Tibial artery (tissue), 4 donors: ENCODE data around the gene TUBB2B.
"Not testable (repeated sequence)": the region's sequence is repeated elsewhere in the genome, so short reads cannot be mapped to it uniquely, and the experiment has no call there.

Experiments used
- DNase-seq, 2 donors: peaks; one replicate each; pipeline ENCODE4 v3.0.0-alpha.2; 2019
- H3K27ac ChIP-seq, 2 donors: fragments of 200-600 bp; sonication (generic) in 1 of 2; 1 replicate in 1 of 2; 2 replicates in 1 of 2; pipeline ENCODE4 v1.5.1; 2018 to 2019; ENCODE audit warnings: mild to moderate bottlenecking in 1 of 2
- H3K27me3 ChIP-seq, 2 donors: fragments of 200-600 bp; sonication (generic) in 1 of 2; one replicate each; pipeline versions ENCODE4 v1.5.1 to v1.6.0; 2016 to 2019
- H3K36me3 ChIP-seq, 3 donors: fragments of 200-600 bp; sonication (generic) in 2 of 3; one replicate each; pipeline ENCODE4 v1.5.1; 2016 to 2019; ENCODE audit warnings: mild to moderate bottlenecking in 2 of 3
- H3K4me1 ChIP-seq, 4 donors: fragments of 200-600 bp; sonication (generic) in 2 of 4; 1 replicate in 3 of 4; 2 replicates in 1 of 4; pipeline ENCODE4 v1.5.1; 2016 to 2019
- H3K4me3 ChIP-seq, 2 donors: fragments of 200-600 bp; sonication (generic) in 1 of 2; 1 replicate in 1 of 2; 2 replicates in 1 of 2; pipeline ENCODE4 v1.5.1; 2018 to 2019; ENCODE audit warnings: mild to moderate bottlenecking in 2 of 2
- H3K9me3 ChIP-seq, 3 donors: fragments of 200-600 bp; sonication (generic) in 1 of 3; one replicate each; pipeline ENCODE4 v1.5.1; 2016 to 2019
- CTCF ChIP-seq, 2 experiments: fragments of 200-600 bp in 1 of 2; fragments of 450-650 bp in 1 of 2; IDR thresholded peaks; one replicate each; pipeline ENCODE4 v1.5.1; 2017 to 2019; ENCODE audit warnings: antibody characterized with exemption in 2 of 2, mild to moderate bottlenecking in 1 of 2, moderate library complexity in 1 of 2
- intact Hi-C: fragments of 100-400 bp; cut with DNase I; formaldehyde crosslinking; loops from one replicate; pipeline ENCODE4 v1.15.0; 2023; ENCODE audit warnings: low total_unique reads

TUBB2B gene

GRCh38 chr6:3195420-3195694 is 32.1 kb downstream of the TUBB2B start:
- Histone ChIP-seq H3K27me3 (no peaks in the 10 kb centered on the region), H3K9me3 (no peaks in the 10 kb centered on the region), H3K4me3 (no peak overlapping the region), H3K27ac (no peak overlapping the region), H3K4me1 (peaks cover 0 to 6% (median 0%) of the 10 kb centered on the region in 4 donors), H3K36me3 (no peaks in the 10 kb centered on the region)
- no peak for TF ChIP-seq CTCF (IDR thresholded peaks at IDR 0.05)
- intact Hi-C loops: no loop called here
- no peak for DNase-seq

- Histone ChIP-seq H3K4me3 (no peak overlapping the region), H3K4me1 (peaks cover 0 to 6% (median 0%) of the 10 kb centered on the region in 4 donors), H3K36me3 (no peaks in the 10 kb centered on the region), H3K9me3 (no peaks in the 10 kb centered on the region), H3K27ac (no peak overlapping the region), H3K27me3 (no peaks in the 10 kb centered on the region)
- intact Hi-C loops: no loop called here
- DNase-seq: no peak
- no peak for TF ChIP-seq CTCF (IDR thresholded peaks at IDR 0.05)
These were observed 32.7 kb downstream of the TUBB2B start for GRCh38 chr6:3194535-3195419.

- DNase-seq: no peak
- no peak for TF ChIP-seq CTCF (IDR thresholded peaks at IDR 0.05)
- H3K4me3 ChIP-seq: no peak overlapping the region
- peaks cover 0 to 6% (median 0%) of the 10 kb centered on the region in 4 donors for H3K4me1 ChIP-seq
- H3K9me3 ChIP-seq: no peaks in the 10 kb centered on the region
- no peaks in the 10 kb centered on the region for H3K27me3 ChIP-seq
- H3K36me3 ChIP-seq: no peaks in the 10 kb centered on the region
- intact Hi-C loops: no loop called here
- H3K27ac ChIP-seq: no peak overlapping the region
These were observed 34.2 kb downstream of the TUBB2B start for GRCh38 chr6:3193102-3193849.

- no peak for TF ChIP-seq CTCF (IDR thresholded peaks at IDR 0.05)
- Histone ChIP-seq H3K27ac (no peak overlapping the region), H3K4me1 (peaks cover 0 to 6% (median 0%) of the 10 kb centered on the region in 4 donors), H3K36me3 (no peaks in the 10 kb centered on the region), H3K27me3 (no peaks in the 10 kb centered on the region), H3K4me3 (no peak overlapping the region), H3K9me3 (no peaks in the 10 kb centered on the region)
- DNase-seq: no peak
- intact Hi-C loops: no loop called here
These were observed 36.7 kb downstream of the TUBB2B start for GRCh38 chr6:3190779-3191178.

GRCh38 chr6:3190056-3190455 is 37.4 kb downstream of the TUBB2B start:
- Histone ChIP-seq H3K4me3 (no peak overlapping the region), H3K9me3 (no peaks in the 10 kb centered on the region), H3K27ac (no peak overlapping the region), H3K27me3 (no peaks in the 10 kb centered on the region), H3K4me1 (peaks cover 0 to 6% (median 0%) of the 10 kb centered on the region in 4 donors), H3K36me3 (no peaks in the 10 kb centered on the region)
- DNase-seq: no peak
- intact Hi-C loops: no loop called here
- TF ChIP-seq CTCF (IDR thresholded peaks at IDR 0.05): no peak

GRCh38 chr6:3189192-3189591 is 38.3 kb downstream of the TUBB2B start:
- H3K27me3 ChIP-seq, H3K36me3 ChIP-seq, H3K9me3 ChIP-seq, H3K4me1 ChIP-seq, DNase-seq, H3K27ac ChIP-seq, intact Hi-C loops, H3K4me3 ChIP-seq: not testable (repeated sequence)
